Breast epithelium (tissue), 3 donors: ENCODE results near the gene CCL27.

Source experiments
- CTCF ChIP-seq, 3 donors: fragments of 450-650 bp; IDR thresholded peaks; one replicate each; pipeline ENCODE4 v1.5.1; 2016 to 2017; ENCODE audit warnings: antibody characterized with exemption in 3 of 3, mild to moderate bottlenecking in 3 of 3, moderate library complexity in 3 of 3
- POLR2AphosphoS5 ChIP-seq, 3 donors: sonication (generic); formaldehyde crosslinking; IDR thresholded peaks; one replicate each; pipeline ENCODE4 v1.6.1; 2017; ENCODE audit warnings: antibody characterized with exemption in 3 of 3

GRCh38 chr9:34646211-34647083, 16.0 kb downstream of the CCL27 start, which contains the start of gene GALT:
- TF ChIP-seq CTCF (IDR thresholded peaks at IDR 0.05) (peak; percentile 10 to 51 (median 28)), POLR2AphosphoS5 (IDR thresholded peaks at IDR 0.05) (peak; percentile 45 to 50 (median 47))
